DND-41 (cell line): ENCODE measurements around the gene WWTR1.

Experiments used
- ATAC-seq: fragments of 200-7000 bp; cut with Tn5 transposase; 3 replicates; pipeline ENCODE4 v1.9.1; 2021; ENCODE audit warnings: low read depth; ENCODE audit not compliant: insufficient read depth
- DNase-seq: peaks from one replicate; pipeline ENCODE4 v3.0.0-alpha.2; 2020
- H2AFZ ChIP-seq: 2 replicates; pipeline ENCODE4 v1.6.0; 2012; ENCODE audit warnings: low read depth, low read length
- H3K27ac ChIP-seq: 2 replicates; pipeline ENCODE4 v1.5.1; 2012; ENCODE audit warnings: low read length, inconsistent platforms
- H3K27me3 ChIP-seq: fragments of 200-600 bp; sonication (generic); 2 replicates; pipeline ENCODE4 v1.6.0; 2012; ENCODE audit warnings: low read length, mild to moderate bottlenecking, inconsistent platforms; ENCODE audit not compliant: insufficient read depth, poor library complexity
- H3K36me3 ChIP-seq: 2 replicates; pipeline ENCODE4 v1.5.1; 2012; ENCODE audit warnings: low read length, inconsistent platforms; ENCODE audit not compliant: insufficient read depth
- H3K4me1 ChIP-seq: 2 replicates; pipeline ENCODE4 v1.5.1; 2012; ENCODE audit warnings: mild to moderate bottlenecking, low read length; ENCODE audit not compliant: insufficient read depth
- H3K4me2 ChIP-seq: 2 replicates; pipeline ENCODE4 v1.6.0; 2012; ENCODE audit warnings: mild to moderate bottlenecking, moderate library complexity, low read length, inconsistent platforms; ENCODE audit not compliant: insufficient read depth
- H3K4me3 ChIP-seq, 2 experiments: fragments of 200-600 bp in 1 of 2; shearing (Covaris generic) in 1 of 2; 2 replicates each; pipeline ENCODE4 v1.5.1; 2012 to 2016; ENCODE audit warnings: inconsistent platforms in 2 of 2, low read length in 2 of 2, mild to moderate bottlenecking in 2 of 2, low read depth in 1 of 2, moderate library complexity in 1 of 2
- H3K79me2 ChIP-seq: 2 replicates; pipeline ENCODE4 v1.6.0; 2012; ENCODE audit warnings: low read length, inconsistent platforms; ENCODE audit not compliant: insufficient read depth
- H3K9ac ChIP-seq: 2 replicates; pipeline ENCODE4 v1.6.0; 2012; ENCODE audit warnings: low read depth, mild to moderate bottlenecking, inconsistent platforms, low read length, moderate library complexity
- H3K9me3 ChIP-seq: 2 replicates; pipeline ENCODE4 v1.5.1; 2012; ENCODE audit warnings: low read length, moderate library complexity, mild to moderate bottlenecking, inconsistent platforms; ENCODE audit not compliant: insufficient read depth, severe bottlenecking
- H4K20me1 ChIP-seq: 2 replicates; pipeline ENCODE4 v1.6.0; 2012; ENCODE audit warnings: low read length; ENCODE audit not compliant: insufficient read depth
- CTCF ChIP-seq: IDR thresholded peaks from 2 replicates; pipeline ENCODE4 v1.5.1; 2012; ENCODE audit warnings: borderline replicate concordance, low read length, moderate library complexity, mild to moderate bottlenecking; ENCODE audit not compliant: poor library complexity, severe bottlenecking; ENCODE audit errors: extremely low read depth
- EZH2 ChIP-seq: IDR thresholded peaks from 3 replicates; pipeline ENCODE4 v1.6.1; 2012; ENCODE audit warnings: borderline replicate concordance, low read depth, mild to moderate bottlenecking, moderate library complexity, low read length, inconsistent platforms; ENCODE audit not compliant: severe bottlenecking

WWTR1 gene

GRCh38 chr3:149653136-149653535 is 4.7 kb downstream of the WWTR1 start:
- H3K4me2 ChIP-seq: no peak overlapping the region
- H4K20me1 ChIP-seq: no peaks in the 10 kb centered on the region
- TF ChIP-seq EZH2 (no peak), CTCF (no peak)
- no peak for ATAC-seq
- DNase-seq: no peak
- H3K9me3 ChIP-seq: no peaks in the 10 kb centered on the region
- no peaks in the 10 kb centered on the region for H3K27me3 ChIP-seq
- H3K9ac ChIP-seq: no peak overlapping the region
- no peaks in the 10 kb centered on the region for H3K4me1 ChIP-seq
- H3K36me3 ChIP-seq: no peaks in the 10 kb centered on the region
- no peaks in the 10 kb centered on the region for H3K79me2 ChIP-seq
- H2AFZ ChIP-seq: no peak overlapping the region
- H3K27ac ChIP-seq: no peak overlapping the region
- H3K4me3 ChIP-seq: no peak overlapping the region

- Histone ChIP-seq H2AFZ (no peak overlapping the region), H3K36me3 (no peaks in the 10 kb centered on the region), H3K4me1 (no peaks in the 10 kb centered on the region), H3K79me2 (no peaks in the 10 kb centered on the region), H4K20me1 (no peaks in the 10 kb centered on the region), H3K4me3 (no peak overlapping the region), H3K9ac (no peak overlapping the region), H3K9me3 (no peaks in the 10 kb centered on the region), H3K27ac (no peak overlapping the region), H3K27me3 (no peaks in the 10 kb centered on the region), H3K4me2 (no peak overlapping the region)
- no peak for ATAC-seq
- TF ChIP-seq EZH2 (no peak), CTCF (no peak)
- no peak for DNase-seq
These were observed 7.0 kb downstream of the WWTR1 start for GRCh38 chr3:149650828-149651227.

GRCh38 chr3:149648525-149648924 is 9.3 kb downstream of the WWTR1 start:
- H3K79me2 ChIP-seq: no peaks in the 10 kb centered on the region
- no peaks in the 10 kb centered on the region for H3K27me3 ChIP-seq
- TF ChIP-seq EZH2 (no peak), CTCF (no peak)
- no peaks in the 10 kb centered on the region for H3K9me3 ChIP-seq
- no peaks in the 10 kb centered on the region for H3K4me1 ChIP-seq
- DNase-seq (no peak), ATAC-seq (no peak)
- H2AFZ ChIP-seq: no peak overlapping the region
- no peak overlapping the region for H3K27ac ChIP-seq
- H3K4me2 ChIP-seq: no peak overlapping the region
- no peak overlapping the region for H3K4me3 ChIP-seq
- no peaks in the 10 kb centered on the region for H3K36me3 ChIP-seq
- no peaks in the 10 kb centered on the region for H4K20me1 ChIP-seq
- H3K9ac ChIP-seq: no peak overlapping the region

- Histone ChIP-seq H3K9ac (no peak overlapping the region), H3K27ac (no peak overlapping the region), H3K4me2 (no peak overlapping the region), H4K20me1 (no peaks in the 10 kb centered on the region), H3K79me2 (no peaks in the 10 kb centered on the region), H3K9me3 (no peaks in the 10 kb centered on the region), H3K4me1 (no peaks in the 10 kb centered on the region), H3K36me3 (no peaks in the 10 kb centered on the region), H3K4me3 (no peak overlapping the region), H2AFZ (no peak overlapping the region), H3K27me3 (no peaks in the 10 kb centered on the region)
- ATAC-seq (no peak), DNase-seq (no peak)
- TF ChIP-seq CTCF (no peak), EZH2 (no peak)
These were observed 10.0 kb downstream of the WWTR1 start for GRCh38 chr3:149647812-149648211.
